Germinal center (tissue), 1 donor: ENCODE results near the gene TJP1.
"Not testable (repeated sequence)": the region's sequence is repeated elsewhere in the genome, so short reads cannot be mapped to it uniquely, and the experiment has no call there.

Source experiments
- DNase-seq: peaks from one replicate; pipeline ENCODE4 v3.0.0; 2012; ENCODE audit warnings: mixed read lengths, low spot score

The TJP1 gene

GRCh38 chr15:29699791-29700190 lies 122.5 kb downstream of the TJP1 start:
- no peak for DNase-seq

GRCh38 chr15:29698030-29698701 lies 124.1 kb downstream of the TJP1 start:
- no peak for DNase-seq

GRCh38 chr15:29696950-29697738 lies 125.1 kb downstream of the TJP1 start:
- DNase-seq: no peak

- DNase-seq: not testable (repeated sequence)
Observed at GRCh38 chr15:29696506-29696905, 125.8 kb downstream of the TJP1 start.

- DNase-seq: no peak
Observed at GRCh38 chr15:29695489-29696167, 126.6 kb downstream of the TJP1 start.

GRCh38 chr15:29693225-29693624 lies 129.0 kb downstream of the TJP1 start:
- DNase-seq: no peak

- DNase-seq: no peak
Observed at GRCh38 chr15:29692527-29692926, 129.7 kb downstream of the TJP1 start.

GRCh38 chr15:29690765-29691475 lies 131.3 kb downstream of the TJP1 start:
- DNase-seq: no peak

GRCh38 chr15:29689287-29689986 lies 132.8 kb downstream of the TJP1 start:
- DNase-seq: no peak

- DNase-seq: no peak
Observed at GRCh38 chr15:29688506-29689286, 133.6 kb downstream of the TJP1 start.

GRCh38 chr15:29687939-29688505 lies 134.2 kb downstream of the TJP1 start:
- DNase-seq: no peak

- DNase-seq: no peak
Observed at GRCh38 chr15:29687204-29687815, 135.0 kb downstream of the TJP1 start.

- DNase-seq: no peak
Observed at GRCh38 chr15:29686445-29687203, 135.6 kb downstream of the TJP1 start.

- DNase-seq: no peak
Observed at GRCh38 chr15:29686079-29686425, 136.2 kb downstream of the TJP1 start.

GRCh38 chr15:29685156-29686078 lies 136.9 kb downstream of the TJP1 start:
- no peak for DNase-seq

- no peak for DNase-seq
Observed at GRCh38 chr15:29682781-29683180, 139.5 kb downstream of the TJP1 start.

GRCh38 chr15:29682361-29682760 lies 139.9 kb downstream of the TJP1 start:
- DNase-seq: no peak

- DNase-seq: no peak
Observed at GRCh38 chr15:29681946-29682345, 140.3 kb downstream of the TJP1 start.
